ENCODE data around the gene NRXN3.

Gene NRXN3

DNA sequence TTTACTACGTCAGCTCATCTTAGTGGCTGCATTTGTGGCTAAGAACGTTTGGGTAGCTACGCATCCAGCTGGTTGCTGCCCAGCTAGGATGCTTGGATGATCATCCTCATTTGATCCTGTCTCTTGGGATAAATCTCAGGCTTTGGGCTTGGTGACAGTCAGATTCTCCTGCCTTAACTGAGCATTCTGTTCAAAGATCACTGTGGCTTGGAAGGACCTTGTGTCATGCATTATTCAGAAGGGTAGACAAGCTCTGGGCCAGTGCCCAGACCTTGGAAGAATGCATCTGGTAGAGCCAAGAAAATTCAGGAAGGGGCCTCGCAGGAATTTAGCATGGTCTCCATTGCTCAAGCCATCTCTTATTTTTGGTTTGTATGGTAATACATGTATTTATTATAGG, 188.4 kb downstream of the NRXN3 start:
- Mint-ChIP-seq H3K4me1 (peaks cover 9% of the 10 kb centered on the region), H3K27me3 (ENCODE audit: low read depth) (peaks cover 6% of the 10 kb centered on the region)

DNA sequence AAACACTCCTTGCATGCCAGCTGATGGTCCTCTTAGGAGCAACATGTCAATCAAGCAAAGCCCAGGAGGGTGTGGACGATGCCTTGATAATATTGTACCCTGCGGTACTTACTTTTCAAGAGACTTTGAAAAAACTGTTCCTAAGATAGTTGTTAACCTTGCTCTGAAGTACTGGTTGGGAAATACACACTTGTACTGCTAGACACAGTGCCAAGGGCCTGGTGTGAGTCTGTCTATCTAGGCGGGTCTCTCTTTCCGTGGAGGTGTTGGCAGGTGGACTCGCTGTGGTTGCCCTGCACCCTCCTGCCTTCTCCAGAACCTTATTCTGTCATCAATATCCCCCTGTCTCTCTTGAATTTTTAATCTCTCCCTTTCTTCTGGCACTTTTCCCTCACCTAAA, 189.4 kb downstream of the NRXN3 start:
- Mint-ChIP-seq H3K36me3 (ENCODE audit: low read depth) (no peaks in the 10 kb centered on the region), H3K27ac (no peak overlapping the region), H3K9me3 (no peaks in the 10 kb centered on the region), H3K4me1 (peaks cover 9% of the 10 kb centered on the region), H3K4me3 (no peak overlapping the region), H3K27me3 (ENCODE audit: low read depth) (peaks cover 10% of the 10 kb centered on the region)
- no peak for TF ChIP-seq CTCF (IDR thresholded peaks at IDR 0.05; ENCODE audit: unreplicated experiment in 3 of 3)

More for the DNA sequence above, 188.4 kb downstream of the NRXN3 start:
- H3K36me3 Mint-ChIP-seq (ENCODE audit: low read depth) = no peaks in the 10 kb centered on the region
- TF ChIP-seq CTCF (IDR thresholded peaks at IDR 0.05; ENCODE audit: unreplicated experiment in 3 of 3) = no peak
- no peaks in the 10 kb centered on the region for H3K9me3 Mint-ChIP-seq
- no peak overlapping the region for H3K4me3 Mint-ChIP-seq
- no peak overlapping the region for H3K27ac Mint-ChIP-seq

DNA sequence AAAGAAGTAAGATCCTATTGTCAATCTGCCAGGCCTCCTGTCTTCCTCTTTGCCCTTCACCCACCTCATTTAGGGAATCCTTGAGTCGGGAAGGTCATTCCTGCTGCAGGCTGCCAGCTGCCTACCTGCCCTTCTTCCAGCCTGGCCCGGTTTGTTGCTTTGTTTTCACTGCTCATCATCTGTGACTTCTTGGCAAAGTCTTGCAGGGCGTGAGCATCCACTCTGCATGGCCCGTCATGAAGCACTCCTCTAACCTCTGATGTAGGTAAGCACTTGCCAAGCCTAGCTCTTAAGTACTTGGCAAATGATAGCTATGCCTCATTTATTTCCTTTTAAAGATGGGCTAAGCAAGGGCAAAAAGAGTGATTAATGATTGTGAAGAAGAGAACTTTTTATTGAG, 192.8 kb downstream of the NRXN3 start:
- no peak for TF ChIP-seq CTCF (IDR thresholded peaks at IDR 0.05; ENCODE audit: unreplicated experiment in 3 of 3)
- Mint-ChIP-seq H3K36me3 (ENCODE audit: low read depth) (no peaks in the 10 kb centered on the region), H3K4me3 (no peak overlapping the region), H3K27me3 (ENCODE audit: low read depth) (peaks cover 10% of the 10 kb centered on the region), H3K9me3 (no peaks in the 10 kb centered on the region), H3K4me1 (peaks cover 9% of the 10 kb centered on the region), H3K27ac (no peak overlapping the region)

DNA sequence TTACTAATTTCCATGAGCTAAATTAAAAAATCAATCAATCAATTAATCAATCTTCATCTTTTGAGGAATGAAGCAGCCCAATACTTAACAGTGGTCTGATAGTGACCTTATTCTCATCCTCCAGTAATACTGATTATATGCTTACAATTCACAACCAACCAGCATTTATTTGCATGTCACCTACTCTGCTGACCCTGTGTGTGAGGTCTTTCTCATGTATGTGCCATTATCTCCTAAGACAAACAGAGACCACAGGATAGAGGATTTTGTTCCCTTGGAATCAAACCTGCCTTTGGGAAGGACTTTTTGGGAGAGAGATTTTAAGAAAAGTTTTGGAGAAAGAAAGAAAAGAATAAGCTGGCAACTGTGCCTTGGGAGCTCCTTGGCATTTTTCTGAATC, 197.2 kb downstream of the NRXN3 start:
- no peaks in the 10 kb centered on the region for H3K36me3 Mint-ChIP-seq (ENCODE audit: low read depth)
- no peak for TF ChIP-seq CTCF (IDR thresholded peaks at IDR 0.05; ENCODE audit: unreplicated experiment in 3 of 3)
- no peaks in the 10 kb centered on the region for H3K9me3 Mint-ChIP-seq
- no peak overlapping the region for H3K4me3 Mint-ChIP-seq
- H3K27me3 Mint-ChIP-seq (ENCODE audit: low read depth) = peaks cover 9% of the 10 kb centered on the region
- no peaks in the 10 kb centered on the region for H3K4me1 Mint-ChIP-seq
- no peak overlapping the region for H3K27ac Mint-ChIP-seq

DNA sequence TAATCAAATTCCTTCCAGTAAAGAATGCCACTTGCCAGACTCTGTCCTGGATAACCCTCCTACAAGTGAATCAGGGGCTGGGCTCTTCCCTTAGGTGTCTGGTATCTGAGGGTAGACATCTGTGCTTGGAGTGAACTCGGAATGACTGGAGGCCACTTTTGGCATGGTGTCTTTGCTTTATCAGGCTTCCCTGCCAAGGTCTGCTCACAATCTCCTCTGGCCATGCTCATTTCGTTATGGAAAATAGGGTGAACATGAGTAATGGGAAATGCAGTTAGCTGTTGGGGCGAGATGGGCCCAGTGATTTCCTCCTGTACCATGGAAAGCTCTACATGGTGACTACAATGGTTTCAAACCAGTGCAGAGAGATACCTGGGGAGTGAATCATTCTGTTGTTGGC, 212.9 kb downstream of the NRXN3 start:
- Mint-ChIP-seq H3K27me3 (ENCODE audit: low read depth) (no peaks in the 10 kb centered on the region), H3K4me3 (no peak overlapping the region)
- TF ChIP-seq CTCF (IDR thresholded peaks at IDR 0.05; ENCODE audit: unreplicated experiment in 3 of 3) = no peak

DNA sequence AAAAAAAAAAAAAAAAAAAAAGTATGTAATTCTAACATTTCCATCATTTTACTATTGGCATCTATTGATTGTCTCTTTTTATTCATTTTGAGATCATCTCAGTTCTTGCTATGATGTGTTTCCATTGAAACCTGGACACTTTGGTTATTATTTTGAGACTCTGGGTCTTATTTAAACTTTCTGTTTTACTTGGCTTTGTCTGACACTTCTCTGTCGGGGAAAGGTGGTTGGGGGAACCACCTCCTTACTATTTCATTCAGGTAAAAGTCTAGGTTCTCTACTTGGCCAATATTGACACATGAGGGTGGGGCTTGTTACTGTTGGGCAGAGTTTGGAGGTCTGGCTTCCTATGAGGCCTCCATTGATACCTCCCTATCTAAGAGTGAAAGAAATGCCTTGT, 228.0 kb downstream of the NRXN3 start:
- Mint-ChIP-seq H3K27me3 (ENCODE audit: low read depth) (peaks cover 9% of the 10 kb centered on the region), H3K36me3 (ENCODE audit: low read depth) (no peaks in the 10 kb centered on the region), H3K27ac (no peak overlapping the region), H3K4me1 (no peaks in the 10 kb centered on the region), H3K9me3 (no peaks in the 10 kb centered on the region), H3K4me3 (no peak overlapping the region)
- no peak for TF ChIP-seq CTCF (IDR thresholded peaks at IDR 0.05; ENCODE audit: unreplicated experiment in 3 of 3)

More for the DNA sequence above, 212.9 kb downstream of the NRXN3 start:
- Mint-ChIP-seq H3K27ac (no peak overlapping the region), H3K4me1 (no peaks in the 10 kb centered on the region), H3K36me3 (ENCODE audit: low read depth) (no peaks in the 10 kb centered on the region), H3K9me3 (peaks cover 3% of the 10 kb centered on the region)
